Brain microvascular endothelial cell (primary cell): ENCODE measurements around the gene MRPS6.

Experiments used
- DNase-seq: peaks from one replicate; pipeline ENCODE4 v3.0.0-alpha.2; 2020
- H3K27ac ChIP-seq: fragments of 250-450 bp; sonication (Bioruptor Pico); 2 replicates; pipeline ENCODE4 v1.5.1; 2020; ENCODE audit warnings: mild to moderate bottlenecking, moderate library complexity
- H3K27me3 ChIP-seq: fragments of 250-450 bp; sonication (Bioruptor Pico); replicated peaks from 2 replicates; pipeline ENCODE4 v1.5.1; 2020; ENCODE audit warnings: mild to moderate bottlenecking
- H3K36me3 ChIP-seq: fragments of 250-450 bp; sonication (Bioruptor Pico); replicated peaks from 2 replicates; pipeline ENCODE4 v1.5.1; 2020; ENCODE audit warnings: mild to moderate bottlenecking
- H3K4me3 ChIP-seq: 2 replicates; pipeline ENCODE4 v1.5.1; 2011; ENCODE audit warnings: low read depth, mild to moderate bottlenecking, control low read depth, low read length, moderate library complexity
- CTCF ChIP-seq: IDR thresholded peaks from 2 replicates; pipeline ENCODE4 v1.5.1; 2011; ENCODE audit warnings: low read depth, mild to moderate bottlenecking, moderate library complexity, low read length, control low read depth, inconsistent platforms; ENCODE audit errors: missing control alignments
- in situ Hi-C: cut with HindIII; loops from 2 replicates; pipeline ENCODE4 v1.10.0; 2017; ENCODE audit warnings: low sequenced_read_pairs, low pct_ligation_motif_present

Gene MRPS6

GRCh38 chr21:34126269-34126668, 52.9 kb downstream of the MRPS6 start:
- Histone ChIP-seq H3K36me3 (no peaks in the 10 kb centered on the region), H3K27me3 (no peaks in the 10 kb centered on the region), H3K27ac (no peak overlapping the region), H3K4me3 (no peak overlapping the region)
- DNase-seq: no peak
- TF ChIP-seq CTCF: no peak
- in situ Hi-C loops: no loop called here

GRCh38 chr21:34126691-34127090, 53.3 kb downstream of the MRPS6 start:
- Histone ChIP-seq H3K36me3 (no peaks in the 10 kb centered on the region), H3K4me3 (no peak overlapping the region), H3K27ac (no peak overlapping the region), H3K27me3 (no peaks in the 10 kb centered on the region)
- no peak for TF ChIP-seq CTCF
- in situ Hi-C loops: no loop called here
- DNase-seq: no peak

GRCh38 chr21:34128124-34128523, 54.7 kb downstream of the MRPS6 start:
- H3K36me3 ChIP-seq: no peaks in the 10 kb centered on the region
- no peak overlapping the region for H3K27ac ChIP-seq
- H3K27me3 ChIP-seq: no peaks in the 10 kb centered on the region
- no peak for TF ChIP-seq CTCF
- in situ Hi-C loops: no loop called here
- H3K4me3 ChIP-seq: no peak overlapping the region
- no peak for DNase-seq

DNA sequence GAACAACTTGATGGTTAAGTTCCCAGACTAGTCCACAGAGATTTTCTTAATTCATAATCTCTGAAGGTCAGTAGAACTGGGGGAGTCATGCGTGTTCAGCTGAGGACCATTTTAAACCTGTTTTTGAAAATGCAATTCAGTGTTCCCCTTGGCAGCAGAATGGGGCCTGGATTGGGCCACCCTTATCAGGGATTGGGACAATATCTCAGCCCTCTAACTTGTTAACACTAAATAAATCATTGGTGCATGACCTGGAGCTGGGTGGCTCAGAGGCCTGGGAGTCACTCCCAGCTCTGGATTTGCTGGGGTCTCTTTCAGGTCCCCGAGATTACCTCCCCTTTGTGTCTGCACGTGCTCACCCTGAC, 55.3 kb downstream of the MRPS6 start:
- Histone ChIP-seq H3K27me3 (no peaks in the 10 kb centered on the region), H3K4me3 (no peak overlapping the region), H3K36me3 (no peaks in the 10 kb centered on the region), H3K27ac (no peak overlapping the region)
- DNase-seq: no peak
- TF ChIP-seq CTCF: no peak
- in situ Hi-C loops: no loop called here

DNA sequence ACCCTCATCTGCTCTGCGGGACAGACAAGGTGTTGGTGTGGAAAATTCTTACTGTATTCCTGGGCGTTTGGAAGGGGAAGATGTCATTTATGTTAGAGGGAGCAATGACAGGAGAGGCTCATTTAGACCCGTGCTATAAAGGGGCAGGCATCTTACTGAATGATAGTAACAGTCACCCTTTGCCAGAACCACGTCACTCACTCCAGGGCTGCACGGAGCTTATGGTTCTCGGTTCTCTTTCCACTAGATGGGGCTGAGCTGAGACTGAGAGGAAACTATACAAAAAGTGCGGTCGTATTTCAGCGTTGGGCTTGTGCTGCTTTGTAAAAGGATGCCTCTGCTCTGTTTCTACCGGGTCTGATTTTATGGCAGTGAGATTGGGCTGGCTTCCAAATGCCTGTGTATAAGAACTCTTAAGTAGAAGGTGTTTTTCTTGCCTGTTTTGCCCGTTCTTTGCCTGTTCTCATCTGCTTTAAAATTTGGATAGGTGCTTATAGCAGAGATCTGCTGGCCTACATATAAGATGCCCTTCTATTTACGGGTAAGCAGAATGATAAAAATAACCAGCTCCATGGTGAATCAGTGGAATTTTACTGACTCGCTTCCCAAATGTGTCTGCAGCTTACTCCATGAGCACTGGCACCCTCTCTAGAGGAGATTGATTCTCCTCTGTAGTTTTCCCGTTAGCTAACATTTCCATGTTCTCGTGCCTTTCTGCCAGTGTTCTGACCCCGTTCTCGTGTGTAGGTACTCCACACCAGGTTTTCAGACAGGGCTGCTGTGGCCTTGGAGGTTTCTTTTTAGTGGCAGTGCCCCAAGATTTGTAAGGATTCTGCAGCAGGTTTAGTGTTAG, 55.9 kb downstream of the MRPS6 start:
- in situ Hi-C loops: no loop called here
- peak; percentile 90 for DNase-seq
- H3K27ac ChIP-seq: peak overlapping the region; percentile 12
- no peaks in the 10 kb centered on the region for H3K27me3 ChIP-seq
- H3K36me3 ChIP-seq: no peaks in the 10 kb centered on the region
- peak overlapping the region; percentile 26 for H3K4me3 ChIP-seq
- TF ChIP-seq CTCF: peak; percentile 75
